ENCODE measurements around the gene SMARCA4. TPM values are rescaled to one million over a fixed set of nuclear protein-coding genes. Genes with fewer than 3 reads are reported as not detected.

SMARCA4 gene
- total RNA-seq, 1 experiment from 2014 or later: 261 TPM

DNA sequence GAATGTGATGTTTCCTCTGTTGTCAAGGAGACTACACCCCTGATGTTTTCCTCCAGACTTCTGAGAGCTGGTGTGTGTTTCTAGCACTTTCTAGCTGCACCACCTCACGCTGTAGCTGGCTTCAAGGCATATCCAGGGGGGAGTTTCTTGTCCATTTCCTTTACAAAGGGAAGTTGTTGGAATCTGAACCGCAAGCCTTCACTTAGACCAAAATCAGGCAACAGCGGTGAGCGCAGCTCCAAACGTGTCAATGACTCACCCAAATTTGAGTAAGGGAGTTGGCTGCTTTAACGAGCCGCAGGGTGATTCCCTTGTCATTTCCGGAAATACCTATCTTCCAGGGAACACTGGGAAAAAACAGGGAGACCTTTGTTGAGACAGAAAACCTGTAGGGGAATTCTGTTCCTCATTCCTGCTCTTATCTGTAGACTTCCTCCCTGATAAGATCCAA is 130.9 kb downstream of the SMARCA4 start:
- Histone ChIP-seq H3T11ph (ENCODE audit: low read length) (no peak overlapping the region), H4K20me1 (ENCODE audit: control insufficient read depth, insufficient read depth, insufficient read length) (peaks cover 5% of the 10 kb centered on the region)
- WGBS (ENCODE audit: extremely low coverage, insufficient read length, low lambda C conversion rate): no CpG with 5 or more reads among the region's 8 CpGs

More for the DNA sequence above, 130.9 kb downstream of the SMARCA4 start:
- H4K91ac ChIP-seq (ENCODE audit: insufficient read length, low read depth, low read length): no peak overlapping the region
- H2BK20ac ChIP-seq (ENCODE audit: low read depth, low read length, poor library complexity, severe bottlenecking): no peak overlapping the region
- Mint-ChIP-seq H3K4me1 (peaks cover 32 to 44% of the 10 kb centered on the region in 2 experiments), H3K9me3 (0 out of 5 replicates have a peak, but pooled peaks cover 0 to 4% of the 10 kb centered on the region in 2 experiments), H3K36me3 (ENCODE audit: insufficient read depth in 1 of 3, low read depth in 3 of 3) (peaks cover 43 to 54% (median 50%) of the 10 kb centered on the region in 3 experiments), H3K27me3 (ENCODE audit: low read depth) (no peaks in the 10 kb centered on the region), H3K4me3 (peak overlapping the region; percentile 89 to 94), H3K27ac (peak overlapping the region; percentile 97 to 98 (median 98))
- no peak overlapping the region for H3K56ac ChIP-seq (ENCODE audit: insufficient read length, low read depth, low read length)
- no peak overlapping the region for H4K8ac ChIP-seq (replicated peaks; ENCODE audit: insufficient read length, low read depth, low read length)
- no peak overlapping the region for H2BK15ac ChIP-seq (ENCODE audit: low read depth, low read length)
- peaks cover 13% of the 10 kb centered on the region for H3K23me2 ChIP-seq (ENCODE audit: insufficient read length, low read depth, low read length, poor library complexity, severe bottlenecking)
- peaks cover 7% of the 10 kb centered on the region; the same call in 1 of the 2 replicates for H3K4me1 ChIP-seq (ENCODE audit: insufficient read depth, low read length)
- H3K4me2 ChIP-seq (ENCODE audit: insufficient read depth, insufficient read length, low read length): peak overlapping the region; percentile 99
- H3K9me3 ChIP-seq (ENCODE audit: control insufficient read depth, low read depth, low read length): no peaks in the 10 kb centered on the region
- H2AK5ac ChIP-seq (ENCODE audit: insufficient read length, low read length): no peak overlapping the region
- H3K9ac ChIP-seq (ENCODE audit: extremely low read depth, insufficient read length, low read length): peak overlapping the region; percentile 91
- H3K27me3 ChIP-seq (ENCODE audit: insufficient read depth, low read length): no peaks in the 10 kb centered on the region
- H2AFZ ChIP-seq (ENCODE audit: low read length): no peak overlapping the region
- H2BK12ac ChIP-seq (ENCODE audit: insufficient read length, low read depth, low read length): no peak overlapping the region
- H3K18ac ChIP-seq (ENCODE audit: insufficient read length, low read depth, low read length): no peak overlapping the region
- H4K5ac ChIP-seq (ENCODE audit: insufficient read length, low read depth, low read length): no peak overlapping the region
- H3K79me1 ChIP-seq (ENCODE audit: insufficient read depth, low read depth, low read length, poor library complexity, severe bottlenecking): peaks cover 2% of the 10 kb centered on the region
- peak overlapping the region; percentile 81 for H3K27ac ChIP-seq (ENCODE audit: insufficient read length, low read depth, low read length)
- TF ChIP-seq, protein P1, sequence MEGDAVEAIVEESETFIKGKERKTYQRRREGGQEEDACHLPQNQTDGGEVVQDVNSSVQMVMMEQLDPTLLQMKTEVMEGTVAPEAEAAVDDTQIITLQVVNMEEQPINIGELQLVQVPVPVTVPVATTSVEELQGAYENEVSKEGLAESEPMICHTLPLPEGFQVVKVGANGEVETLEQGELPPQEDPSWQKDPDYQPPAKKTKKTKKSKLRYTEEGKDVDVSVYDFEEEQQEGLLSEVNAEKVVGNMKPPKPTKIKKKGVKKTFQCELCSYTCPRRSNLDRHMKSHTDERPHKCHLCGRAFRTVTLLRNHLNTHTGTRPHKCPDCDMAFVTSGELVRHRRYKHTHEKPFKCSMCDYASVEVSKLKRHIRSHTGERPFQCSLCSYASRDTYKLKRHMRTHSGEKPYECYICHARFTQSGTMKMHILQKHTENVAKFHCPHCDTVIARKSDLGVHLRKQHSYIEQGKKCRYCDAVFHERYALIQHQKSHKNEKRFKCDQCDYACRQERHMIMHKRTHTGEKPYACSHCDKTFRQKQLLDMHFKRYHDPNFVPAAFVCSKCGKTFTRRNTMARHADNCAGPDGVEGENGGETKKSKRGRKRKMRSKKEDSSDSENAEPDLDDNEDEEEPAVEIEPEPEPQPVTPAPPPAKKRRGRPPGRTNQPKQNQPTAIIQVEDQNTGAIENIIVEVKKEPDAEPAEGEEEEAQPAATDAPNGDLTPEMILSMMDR (conservative IDR thresholded peaks at IDR 0.05): no peak
- H3K23ac ChIP-seq (ENCODE audit: insufficient read length, low read depth, low read length): no peak overlapping the region
- no peak overlapping the region for H2BK120ac ChIP-seq (ENCODE audit: low read depth, low read length, poor library complexity, severe bottlenecking)
- H3K4ac ChIP-seq (ENCODE audit: low read depth, low read length): no peak overlapping the region
- peak overlapping the region; percentile 83 for H2BK5ac ChIP-seq (ENCODE audit: insufficient read length, low read length)
- H3K14ac ChIP-seq (ENCODE audit: insufficient read depth, low read length): peak overlapping the region; percentile 55
- peaks cover 57% of the 10 kb centered on the region for H3K79me2 ChIP-seq (ENCODE audit: insufficient read depth, low read length)
- no peak for DNase-seq
